Measurements from ENCODE around the gene TBC1D13.
"Not testable (repeated sequence)": the region's sequence is repeated elsewhere in the genome, so short reads cannot be mapped to it uniquely, and the experiment has no call there.

TBC1D13 gene

DNA sequence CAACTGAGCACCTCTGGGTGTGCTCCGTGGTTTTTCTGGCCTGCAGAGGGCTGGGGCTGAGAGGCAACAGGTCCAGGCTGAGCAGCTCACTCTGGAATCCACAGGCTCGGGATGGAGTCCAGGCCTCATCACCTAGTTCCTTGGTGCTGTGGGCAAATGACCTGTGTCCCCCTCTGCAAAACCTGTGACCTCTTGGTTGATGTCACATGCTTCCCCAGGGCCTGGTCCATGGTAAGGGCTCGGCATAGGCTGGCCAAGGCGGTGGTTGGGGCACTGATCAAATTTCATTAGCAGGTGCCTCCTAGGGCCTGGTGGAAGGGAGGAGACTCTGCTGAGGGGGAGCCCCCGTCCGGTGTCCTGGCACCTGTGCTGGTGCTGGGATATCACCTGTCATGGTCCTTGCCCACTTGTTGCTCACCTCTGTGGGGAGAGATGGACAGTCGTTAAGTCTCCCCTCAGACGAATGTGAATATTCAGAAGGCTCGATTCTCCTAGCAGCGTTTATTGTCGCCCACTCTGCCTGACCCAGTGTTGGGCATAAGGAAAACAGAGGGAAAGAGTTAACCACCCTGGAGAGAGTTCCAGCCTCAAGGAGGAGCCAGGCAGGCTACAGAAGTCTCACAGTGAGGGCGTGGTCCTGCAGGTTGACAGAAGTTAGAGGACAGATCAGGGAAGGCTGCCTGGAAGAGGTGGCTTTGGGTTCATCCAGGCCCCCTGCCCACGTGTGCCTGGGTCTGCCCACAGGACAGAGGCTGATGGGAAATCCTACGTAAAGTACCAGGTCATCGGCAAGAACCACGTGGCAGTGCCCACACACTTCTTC, 34.7 kb downstream of the TBC1D13 start:
- FAIRE-seq, result no peak

DNA sequence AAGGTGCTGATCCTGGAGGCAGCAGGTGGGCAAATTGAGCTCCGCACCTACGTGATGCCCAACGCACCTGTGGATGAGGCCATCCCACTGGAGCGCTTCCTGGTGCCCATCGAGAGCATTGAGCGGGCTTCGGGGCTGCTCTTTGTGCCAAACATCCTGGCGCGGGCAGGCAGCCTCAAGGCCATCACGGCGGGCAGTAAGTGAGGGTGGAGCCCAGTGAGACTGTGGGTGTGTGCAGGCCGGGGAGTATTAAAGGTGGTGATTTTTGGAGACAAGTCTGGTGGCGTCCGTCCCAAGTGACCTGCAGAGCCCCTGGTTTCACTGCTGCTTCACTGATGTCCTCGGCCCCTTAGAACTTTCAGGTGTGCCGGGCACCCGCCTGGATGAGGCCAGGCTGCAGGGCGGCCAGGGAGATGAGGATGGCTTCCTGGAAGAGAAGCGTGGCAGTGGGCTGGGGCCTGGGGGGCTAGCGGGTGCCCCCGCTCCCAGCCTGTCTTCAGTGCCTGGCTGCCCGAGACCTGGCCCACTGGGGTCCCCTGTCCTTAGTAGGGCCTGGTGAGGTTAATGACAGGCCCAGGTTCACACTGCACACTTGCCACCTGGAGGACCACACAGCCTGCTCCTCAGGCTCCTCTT, 35.5 kb downstream of the TBC1D13 start:
- FAIRE-seq, result no peak

- FAIRE-seq, result no peak
Observed at GRCh38 chr9:128823362-128823902, 36.4 kb downstream of the TBC1D13 start.

GRCh38 chr9:128823903-128824406, 36.9 kb downstream of the TBC1D13 start:
- no peak for FAIRE-seq

GRCh38 chr9:128824911-128825310, 37.9 kb downstream of the TBC1D13 start:
- no peak for FAIRE-seq

DNA sequence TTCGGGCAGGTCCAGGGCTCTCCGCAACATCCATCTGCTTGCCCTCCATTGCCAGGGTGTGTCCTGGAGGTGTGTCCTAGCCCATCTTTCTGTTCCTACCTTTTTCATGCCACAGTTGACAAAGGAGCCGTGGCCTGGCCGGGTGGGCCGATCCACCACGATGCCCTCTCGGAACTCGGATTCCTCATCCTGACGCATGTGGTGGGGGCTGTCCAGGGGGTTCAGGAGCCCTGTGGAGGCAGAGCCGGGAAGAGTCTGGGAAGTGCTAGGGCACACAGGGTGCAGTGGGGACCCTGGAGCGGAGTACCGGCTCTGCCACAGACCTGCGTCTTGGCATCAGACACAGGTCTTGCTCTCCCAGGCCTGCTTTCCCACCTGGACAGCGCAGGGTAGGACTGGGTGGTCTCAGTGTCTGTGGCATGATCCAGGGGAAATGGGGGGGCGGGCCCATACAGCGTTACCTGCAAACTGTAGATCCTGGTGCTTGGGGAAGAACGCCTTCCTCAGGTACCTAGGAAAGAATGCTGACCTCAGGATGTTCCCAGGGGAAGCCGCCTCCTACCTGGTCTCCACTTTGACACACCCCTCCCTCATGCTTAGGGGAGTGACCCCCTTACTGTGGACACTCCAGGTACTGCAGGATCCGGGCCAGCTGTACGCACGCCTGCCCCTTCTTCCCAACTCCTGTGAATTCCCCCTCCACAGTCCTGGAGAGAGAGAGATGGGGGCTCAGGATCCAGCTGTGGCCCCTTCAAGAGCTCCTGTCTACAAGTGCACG, 39.1 kb downstream of the TBC1D13 start:
- FAIRE-seq, result no peak

DNA sequence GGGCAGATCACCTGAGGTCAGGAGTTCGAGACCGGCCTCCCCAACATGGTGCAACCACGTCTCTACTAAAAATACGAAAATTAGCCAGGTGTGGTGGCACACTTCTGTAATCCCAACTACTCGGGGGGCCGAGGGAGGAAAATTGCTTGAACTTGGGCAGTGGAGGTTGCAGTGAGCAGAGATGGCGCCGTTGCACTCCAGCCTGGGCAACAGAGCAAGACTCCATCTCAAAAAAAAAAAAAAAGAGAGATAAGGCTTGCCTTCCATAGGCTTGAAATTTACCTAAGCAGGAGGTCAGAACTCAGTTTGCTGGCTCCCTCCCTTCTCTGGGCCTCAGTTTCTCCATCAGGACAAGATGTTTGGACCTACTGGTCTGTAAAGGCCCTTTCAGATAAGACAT, 41.2 kb downstream of the TBC1D13 start:
- FAIRE-seq, result no peak

- no peak for FAIRE-seq
Observed at GRCh38 chr9:128828719-128829452, 41.8 kb downstream of the TBC1D13 start.

- FAIRE-seq, result no peak
Observed at GRCh38 chr9:128829477-128830251, 42.6 kb downstream of the TBC1D13 start, which contains the start of gene SPOUT1. TSS of gene SPOUT1 (minus strand) at chr9:128829794. CDS start at chr9:128829780, 14 bp downstream.

- FAIRE-seq, result no peak
Observed at GRCh38 chr9:128833696-128834095, 46.6 kb downstream of the TBC1D13 start.

DNA sequence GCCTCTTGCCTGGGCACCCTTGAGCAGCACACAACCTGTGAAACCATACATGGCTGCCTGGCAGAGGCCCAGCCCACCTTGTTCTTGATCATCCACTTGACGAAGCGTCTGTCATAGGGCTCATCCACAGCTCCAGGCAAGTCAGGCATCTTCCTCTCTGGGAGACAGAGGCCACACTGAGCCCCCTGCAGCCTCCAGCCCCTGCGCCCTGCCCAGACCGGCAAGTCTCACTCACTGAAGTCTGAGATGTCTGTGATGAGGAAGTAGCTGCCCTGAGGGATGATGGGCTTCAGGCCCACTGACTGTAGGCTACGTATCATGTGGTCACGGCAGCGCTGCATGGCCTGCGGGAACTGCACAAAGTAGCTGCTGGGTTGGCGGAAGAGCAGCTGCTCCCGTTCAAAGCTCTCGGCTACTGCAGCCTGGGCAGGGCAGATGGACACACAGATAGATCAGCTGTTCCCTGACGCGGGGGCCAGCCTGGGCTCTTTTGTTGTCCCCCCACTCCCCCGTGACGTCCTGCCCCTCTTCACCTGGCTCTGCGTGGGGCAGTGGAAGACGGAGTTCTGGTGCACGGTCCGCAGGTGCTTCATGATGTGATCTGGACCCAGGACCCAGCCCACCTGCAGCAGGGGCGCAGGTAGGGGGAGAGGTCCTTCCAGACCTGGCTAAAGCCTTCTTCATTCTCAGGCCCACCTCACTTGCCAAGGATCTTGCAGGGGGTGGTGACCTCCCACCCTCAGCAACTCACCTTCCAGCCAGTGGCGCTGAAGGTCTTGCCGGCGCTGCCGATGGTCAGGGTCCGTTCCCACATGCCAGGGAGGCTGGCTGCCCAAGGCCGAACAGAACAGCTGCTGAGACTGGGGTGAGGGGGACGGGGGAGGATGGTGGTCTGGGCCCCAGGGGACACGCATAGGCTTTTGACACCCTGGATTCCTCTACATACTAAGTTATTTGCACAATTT, 48.5 kb downstream of the TBC1D13 start:
- FAIRE-seq, result no peak

DNA sequence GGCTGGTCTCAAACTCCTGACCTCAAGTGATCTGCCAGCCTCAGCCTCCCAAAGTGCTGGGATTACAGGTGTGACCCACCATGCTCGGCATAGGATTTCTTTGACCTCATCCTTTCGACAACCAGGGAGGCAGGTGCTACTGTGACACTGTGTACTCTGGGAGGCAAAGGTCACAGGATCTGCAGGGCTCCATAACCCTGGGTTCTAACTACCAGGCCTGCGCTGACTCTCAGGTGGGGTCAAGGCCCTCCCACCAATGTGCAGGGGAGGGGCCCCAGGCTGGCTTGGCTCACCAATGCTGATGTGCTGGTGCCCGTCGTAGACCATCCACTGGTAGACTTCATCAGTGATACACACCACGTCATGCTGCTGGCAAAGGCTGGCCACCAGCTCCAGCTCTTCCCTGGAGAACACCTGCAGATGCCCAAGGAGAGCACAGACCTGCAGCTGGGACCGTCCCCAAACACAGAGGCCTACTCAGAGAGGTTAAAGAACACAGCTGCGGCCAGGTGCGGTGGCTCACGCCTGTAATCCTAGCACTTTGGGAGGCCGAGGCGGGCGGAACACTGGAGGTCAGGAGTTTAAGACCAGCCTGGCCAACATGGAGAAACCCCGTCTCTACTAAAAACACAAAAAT, 49.6 kb downstream of the TBC1D13 start:
- no peak for FAIRE-seq

GRCh38 chr9:128838338-128838737, 51.3 kb downstream of the TBC1D13 start:
- FAIRE-seq, result no peak

DNA sequence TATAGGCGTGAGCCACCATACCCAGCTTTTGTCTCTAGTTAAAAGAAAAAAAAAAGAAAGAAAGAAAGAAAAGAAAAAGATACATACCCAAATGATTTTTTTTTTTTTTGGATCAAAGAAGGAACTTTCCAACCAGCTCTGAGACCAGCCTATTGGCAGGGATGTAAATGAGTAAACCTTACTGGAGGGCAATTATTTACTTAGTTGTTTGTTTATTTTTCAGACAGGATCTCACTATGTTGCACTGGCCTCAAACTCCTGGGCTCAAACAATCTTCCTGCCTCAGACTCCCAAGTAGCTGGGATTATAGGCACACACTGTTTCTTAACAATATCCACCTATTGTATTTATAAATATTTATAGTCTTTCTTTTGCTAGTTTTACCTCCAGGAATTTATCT, 53.5 kb downstream of the TBC1D13 start:
- no peak for FAIRE-seq

DNA sequence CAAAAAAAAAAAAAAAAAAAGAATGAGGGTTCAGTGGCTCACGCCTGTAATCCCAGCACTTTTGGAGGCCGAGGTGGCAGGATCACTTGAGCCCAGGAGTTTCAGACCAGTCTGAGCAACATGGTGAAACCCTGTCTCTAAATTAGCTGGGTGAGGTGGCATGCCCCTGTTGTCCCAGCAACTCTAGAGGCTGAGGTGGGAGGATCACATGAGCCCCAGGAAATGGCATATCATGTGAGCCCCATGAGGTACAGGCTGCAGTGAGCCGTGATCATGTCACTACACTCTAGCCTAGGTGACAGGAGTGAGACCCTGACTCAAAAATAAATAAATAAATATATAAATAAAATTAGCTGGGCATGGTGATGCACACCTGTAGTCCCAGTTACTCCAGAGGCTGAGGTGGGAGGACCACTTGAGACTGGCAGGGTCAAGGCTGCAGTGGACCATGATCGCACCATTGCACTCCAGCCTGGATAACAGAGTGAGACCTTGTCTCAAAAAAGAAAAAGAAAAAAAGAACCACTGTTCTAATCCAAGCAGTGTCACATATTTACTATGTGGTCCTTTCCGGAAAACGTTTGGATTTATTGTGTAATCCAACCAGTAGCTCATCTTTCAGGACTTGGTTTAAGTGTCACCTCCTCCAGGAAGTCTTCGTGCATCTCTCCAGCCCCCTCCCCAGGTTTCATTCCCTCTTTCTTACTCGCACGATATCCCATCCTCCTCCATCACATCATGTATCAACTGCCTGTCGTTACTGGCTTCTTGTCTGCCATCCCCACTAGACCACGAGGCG, 54.8 kb downstream of the TBC1D13 start:
- no peak for FAIRE-seq

DNA sequence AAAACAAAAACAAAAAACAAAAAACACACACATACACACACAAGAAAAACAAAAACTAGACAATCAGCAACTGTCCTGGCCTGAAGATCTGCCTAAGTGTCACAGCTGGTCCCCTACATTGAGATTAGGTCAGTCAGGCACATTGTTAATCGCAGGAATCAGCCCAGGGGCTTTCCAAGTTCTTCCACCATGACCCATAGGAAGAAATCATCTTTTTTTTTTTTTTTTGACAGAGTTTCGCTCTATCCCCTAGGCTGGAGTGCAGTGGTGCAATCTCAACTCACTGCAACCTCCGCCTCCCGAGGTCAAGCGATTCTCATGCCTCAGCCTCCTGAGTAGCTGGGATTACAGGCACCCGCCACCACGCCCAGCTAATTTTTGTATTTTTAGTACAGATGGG, 56.1 kb downstream of the TBC1D13 start:
- not testable (repeated sequence) for FAIRE-seq

DNA sequence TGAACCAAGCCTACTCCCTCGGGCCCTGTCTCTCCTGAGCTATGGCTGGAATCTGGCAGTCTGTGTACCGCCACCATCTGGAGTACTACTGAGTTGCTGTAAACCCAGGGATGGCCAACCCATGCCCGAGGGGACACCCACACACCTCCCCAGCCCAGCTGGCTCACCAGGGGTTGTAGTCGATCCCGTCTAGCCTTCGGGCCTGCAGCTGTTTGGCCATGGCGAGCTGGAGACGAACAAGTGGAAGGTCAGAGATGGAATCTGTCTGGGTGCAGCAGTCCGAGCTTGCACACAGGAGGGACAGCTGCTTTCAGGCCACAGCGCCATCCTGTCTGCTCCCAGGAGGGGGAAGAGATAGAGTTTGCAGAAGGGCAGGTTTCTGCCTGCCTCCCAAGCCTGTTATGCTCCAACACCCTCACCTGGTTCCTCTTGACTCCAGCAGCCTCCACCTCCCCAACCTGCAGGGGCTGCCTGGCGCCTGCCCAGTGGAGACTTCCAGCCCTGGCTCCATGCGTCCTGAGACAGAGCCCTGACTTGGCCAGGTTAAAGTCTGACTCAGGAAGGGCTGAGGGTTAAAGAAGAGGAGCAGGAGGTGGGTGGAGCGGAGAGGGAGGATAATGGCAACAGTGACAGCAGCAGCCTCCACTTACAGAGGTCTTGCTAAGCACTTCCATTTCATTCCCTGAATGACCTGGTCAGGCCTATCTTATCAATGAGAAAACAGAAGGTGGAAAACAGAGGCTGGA, 58.3 kb downstream of the TBC1D13 start:
- no peak for FAIRE-seq

DNA sequence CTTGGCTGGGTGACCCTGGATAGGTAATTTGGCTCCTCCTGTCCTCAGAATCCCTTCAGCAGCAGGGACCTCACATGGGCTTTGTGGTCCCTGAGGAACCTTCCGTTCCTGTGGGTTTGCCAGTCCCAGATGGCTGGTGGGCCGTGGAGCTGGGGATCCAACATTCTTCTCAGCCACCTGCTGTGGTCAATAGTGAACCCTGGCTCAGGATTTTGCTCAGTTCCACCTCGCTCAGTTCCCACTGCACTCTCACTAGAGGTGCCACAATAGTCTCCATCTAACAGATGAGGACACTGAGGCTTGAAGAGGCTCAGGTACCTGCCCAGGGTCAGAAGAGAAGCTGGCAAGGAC, 59.6 kb downstream of the TBC1D13 start:
- no peak for FAIRE-seq

Measured in islet of Langerhans (tissue), 1 donor.